HG03280 (cell line): Measurements from ENCODE around the gene HDAC4.
"Not testable (repeated sequence)": the region's sequence is repeated elsewhere in the genome, so short reads cannot be mapped to it uniquely, and the experiment has no call there.

Source experiments
- ATAC-seq: cut with Tn5 transposase; IDR thresholded peaks from one replicate; pipeline ENCODE4 v1.9.1; 2021; ENCODE audit warnings: mild to moderate bottlenecking, moderate library complexity; ENCODE audit not compliant: unreplicated experiment

Gene HDAC4

GRCh38 chr2:239285932-239286230, 114.9 kb downstream of the HDAC4 start:
- ATAC-seq: no peak

- ATAC-seq: no peak
These were observed 115.5 kb downstream of the HDAC4 start for GRCh38 chr2:239285071-239285931.

- no peak for ATAC-seq
These were observed 116.6 kb downstream of the HDAC4 start for GRCh38 chr2:239283961-239284795.

GRCh38 chr2:239283288-239283945, 117.4 kb downstream of the HDAC4 start:
- no peak for ATAC-seq

- no peak for ATAC-seq
These were observed 118.2 kb downstream of the HDAC4 start for GRCh38 chr2:239282448-239283287.

GRCh38 chr2:239280296-239281017, 120.4 kb downstream of the HDAC4 start:
- ATAC-seq: not testable (repeated sequence)

- ATAC-seq: no peak
These were observed 121.1 kb downstream of the HDAC4 start for GRCh38 chr2:239279508-239280295.

- ATAC-seq: no peak
These were observed 121.9 kb downstream of the HDAC4 start for GRCh38 chr2:239278941-239279365.

- ATAC-seq: no peak
These were observed 122.5 kb downstream of the HDAC4 start for GRCh38 chr2:239278361-239278760.

GRCh38 chr2:239277401-239278085, 123.3 kb downstream of the HDAC4 start:
- no peak for ATAC-seq

GRCh38 chr2:239276851-239277250, 124.0 kb downstream of the HDAC4 start:
- no peak for ATAC-seq

GRCh38 chr2:239275847-239276831, 124.7 kb downstream of the HDAC4 start:
- ATAC-seq: no peak

- ATAC-seq: peak; percentile 63
These were observed 125.7 kb downstream of the HDAC4 start for GRCh38 chr2:239275044-239275685.

- ATAC-seq: no peak
These were observed 126.3 kb downstream of the HDAC4 start for GRCh38 chr2:239274391-239275043.

GRCh38 chr2:239273280-239274234, 127.3 kb downstream of the HDAC4 start:
- no peak for ATAC-seq
